SW480 (cell line): Measurements from ENCODE around the gene RNF6.
"Not testable (repeated sequence)": the region's sequence is repeated elsewhere in the genome, so short reads cannot be mapped to it uniquely, and the experiment has no call there.

Source experiments
- DNase-seq: peaks from one replicate; pipeline ENCODE4 v3.0.0-alpha.2; 2016; ENCODE audit warnings: low spot score

The RNF6 gene

GRCh38 chr13:26221721-26222519 lies at the start of gene RNF6:
Gene RNF6 (minus strand): TSS chr13:26222314. CDS start chr13:26219649, 2,665 bp downstream.
- DNase-seq = peak; percentile 98

- no peak for DNase-seq
Observed at GRCh38 chr13:26270707-26271106, 48.6 kb upstream of the RNF6 start.

GRCh38 chr13:26266311-26266710 lies 44.2 kb upstream of the RNF6 start:
- DNase-seq = no peak

- DNase-seq = no peak
Observed at GRCh38 chr13:26262156-26262555, 40.0 kb upstream of the RNF6 start.

GRCh38 chr13:26259634-26260033 lies 37.5 kb upstream of the RNF6 start:
- DNase-seq = no peak

- no peak for DNase-seq
Observed at GRCh38 chr13:26257049-26257448, 34.9 kb upstream of the RNF6 start.

GRCh38 chr13:26255691-26256277 lies 33.7 kb upstream of the RNF6 start:
- DNase-seq = peak; percentile 56

- peak; percentile 21 for DNase-seq
Observed at GRCh38 chr13:26255115-26255514, 33.0 kb upstream of the RNF6 start.

- peak; percentile 72 for DNase-seq
Observed at GRCh38 chr13:26254583-26255111, 32.5 kb upstream of the RNF6 start.

GRCh38 chr13:26253787-26254582 lies 31.9 kb upstream of the RNF6 start, which contains the start of gene CDK8:
Gene CDK8 (plus strand): TSS chr13:26254129. CDS start chr13:26254642, 513 bp downstream.
- peak; percentile 98 for DNase-seq

- DNase-seq = no peak
Observed at GRCh38 chr13:26253262-26253786, 31.2 kb upstream of the RNF6 start.

- DNase-seq = not testable (repeated sequence)
Observed at GRCh38 chr13:26252006-26252405, 29.9 kb upstream of the RNF6 start.

- DNase-seq = no peak
Observed at GRCh38 chr13:26249551-26249950, 27.4 kb upstream of the RNF6 start.

- no peak for DNase-seq
Observed at GRCh38 chr13:26247608-26248007, 25.5 kb upstream of the RNF6 start.

- DNase-seq = no peak
Observed at GRCh38 chr13:26247011-26247410, 24.9 kb upstream of the RNF6 start.

- DNase-seq = no peak
Observed at GRCh38 chr13:26246154-26246553, 24.0 kb upstream of the RNF6 start.

- DNase-seq = no peak
Observed at GRCh38 chr13:26236296-26236695, 14.2 kb upstream of the RNF6 start.

GRCh38 chr13:26230703-26231102 lies 8.6 kb upstream of the RNF6 start:
- no peak for DNase-seq

GRCh38 chr13:26229080-26229615 lies 7.0 kb upstream of the RNF6 start:
- no peak for DNase-seq

- no peak for DNase-seq
Observed at GRCh38 chr13:26228096-26228495, 6.0 kb upstream of the RNF6 start.

- no peak for DNase-seq
Observed at GRCh38 chr13:26227166-26227971, 5.3 kb upstream of the RNF6 start.
